OCI-LY3 (cell line): ENCODE data around the gene PRKRA.

Experiments used
- H2AFZ ChIP-seq: fragments of 200-600, 300-600 bp; shearing (Covaris generic); 2 replicates; pipeline ENCODE4 v1.6.0; 2014; ENCODE audit warnings: antibody characterized with exemption, low read depth, low read length
- H3K27ac ChIP-seq: fragments of 200-600, 300-600 bp; sonication (generic); 2 replicates; pipeline ENCODE4 v1.5.1; 2014; ENCODE audit warnings: mild to moderate bottlenecking, low read length, moderate library complexity, mixed read lengths
- H3K27me3 ChIP-seq: fragments of 200-600, 300-600 bp; sonication (generic); 2 replicates; pipeline ENCODE4 v1.6.1; 2014; ENCODE audit warnings: low read depth, low read length, mixed read lengths
- H3K36me3 ChIP-seq: fragments of 200-600, 300-600 bp; sonication (generic); replicated peaks from 2 replicates; pipeline ENCODE3; 2014; ENCODE audit warnings: low read depth, low read length, mixed read lengths
- H3K4me1 ChIP-seq: fragments of 300-600, 200-600 bp; sonication (generic); 2 replicates; pipeline ENCODE4 v1.6.1; 2014; ENCODE audit warnings: low read length, mixed read lengths
- H3K4me2 ChIP-seq: fragments of 200-600, 300-600 bp; sonication (generic); 2 replicates; pipeline ENCODE4 v1.6.1; 2014; ENCODE audit warnings: low read length, mixed read lengths
- H3K4me3 ChIP-seq: fragments of 300-600, 200-600 bp; sonication (generic); 2 replicates; pipeline ENCODE4 v1.5.1; 2014; ENCODE audit warnings: antibody characterized with exemption, mild to moderate bottlenecking, low read length, moderate library complexity
- H3K79me2 ChIP-seq: fragments of 300-600, 200-600 bp; shearing (Covaris generic); 2 replicates; pipeline ENCODE4 v1.6.1; 2014; ENCODE audit warnings: mild to moderate bottlenecking, low read length, mixed read lengths
- H3K9ac ChIP-seq: fragments of 300-600, 200-600 bp; shearing (Covaris generic); 2 replicates; pipeline ENCODE4 v1.6.0; 2014; ENCODE audit warnings: mild to moderate bottlenecking, low read length, moderate library complexity
- H3K9me3 ChIP-seq: fragments of 200-600, 300-600 bp; shearing (Covaris generic); 2 replicates; pipeline ENCODE4 v1.6.1; 2014; ENCODE audit warnings: low read length, mixed read lengths; ENCODE audit not compliant: insufficient read depth
- H4K20me1 ChIP-seq: fragments of 200-600, 300-600 bp; sonication (generic); 2 replicates; pipeline ENCODE4 v1.6.1; 2016; ENCODE audit warnings: low read length, mixed read lengths; ENCODE audit not compliant: insufficient read depth
- CTCF ChIP-seq: fragments of 200-600, 300-600 bp; sonication (generic); IDR thresholded peaks from 2 replicates; pipeline ENCODE4 v1.5.1; 2014; ENCODE audit warnings: antibody characterized with exemption, low read length, low read depth
- EZH2phosphoT487 ChIP-seq: fragments of 200-600 bp; shearing (Covaris generic); IDR thresholded peaks from 2 replicates; pipeline ENCODE4 v1.6.1; 2018; ENCODE audit warnings: antibody characterized with exemption, mixed run types, low read depth

The PRKRA gene

GRCh38 chr2:178480227-178481181, 29.5 kb upstream of the PRKRA start, which contains the start of gene PLEKHA3:
Gene PLEKHA3, plus strand, starts transcription at chr2:178480457. Its CDS starts 413 bp downstream, at chr2:178480870.
- Histone ChIP-seq H3K9ac (peak within 1 kb of the TSS; percentile 93), H3K4me1 (peaks cover 34% of the 10 kb centered on the region), H4K20me1 (peaks cover 25% of the 10 kb centered on the region), H3K27me3 (no peaks in the 10 kb centered on the region), H3K79me2 (peaks cover 53% of the 10 kb centered on the region), H2AFZ (peak within 1 kb of the TSS; percentile 69), H3K4me3 (peak within 1 kb of the TSS; percentile 97), H3K9me3 (no peaks in the 10 kb centered on the region), H3K36me3 (no peaks in the 10 kb centered on the region), H3K27ac (peak within 1 kb of the TSS; percentile 28), H3K4me2 (peak within 1 kb of the TSS; percentile 91)
- TF ChIP-seq EZH2phosphoT487 (no peak), CTCF (no peak)

GRCh38 chr2:178479758-178480226, 28.8 kb upstream of the PRKRA start:
- peak overlapping the region; percentile 28 for H3K27ac ChIP-seq
- H3K4me2 ChIP-seq = peak overlapping the region; percentile 91
- H2AFZ ChIP-seq = peak overlapping the region; percentile 69
- H3K9ac ChIP-seq = peak overlapping the region; percentile 93
- H4K20me1 ChIP-seq = peaks cover 25% of the 10 kb centered on the region
- no peak for TF ChIP-seq CTCF
- no peak for TF ChIP-seq EZH2phosphoT487
- H3K79me2 ChIP-seq = peaks cover 45% of the 10 kb centered on the region
- H3K4me3 ChIP-seq = peak overlapping the region; percentile 97
- H3K27me3 ChIP-seq = no peaks in the 10 kb centered on the region
- no peaks in the 10 kb centered on the region for H3K36me3 ChIP-seq
- H3K4me1 ChIP-seq = peaks cover 34% of the 10 kb centered on the region
- no peaks in the 10 kb centered on the region for H3K9me3 ChIP-seq

- Histone ChIP-seq H3K4me2 (peak overlapping the region; percentile 91), H3K36me3 (no peaks in the 10 kb centered on the region), H3K79me2 (peaks cover 40% of the 10 kb centered on the region), H3K4me3 (peak overlapping the region; percentile 97), H2AFZ (no peak overlapping the region), H3K9ac (peak overlapping the region; percentile 93), H3K27ac (peak overlapping the region; percentile 14; the same call in 1 of the 2 replicates), H3K4me1 (peaks cover 34% of the 10 kb centered on the region), H4K20me1 (peaks cover 19% of the 10 kb centered on the region), H3K27me3 (no peaks in the 10 kb centered on the region), H3K9me3 (no peaks in the 10 kb centered on the region)
- TF ChIP-seq EZH2phosphoT487 = no peak
Observed at GRCh38 chr2:178479275-178479616, 28.3 kb upstream of the PRKRA start.

GRCh38 chr2:178478439-178479274, 27.7 kb upstream of the PRKRA start, which contains the start of gene FKBP7:
Gene FKBP7, minus strand, starts transcription at chr2:178478600. Its CDS starts 101 bp downstream, at chr2:178478499.
- Histone ChIP-seq H3K4me2 (peak within 1 kb of the TSS; percentile 91), H3K79me2 (peaks cover 34% of the 10 kb centered on the region)
- no peak for TF ChIP-seq EZH2phosphoT487
- peak; percentile 80 for TF ChIP-seq CTCF

More at GRCh38 chr2:178478439-178479274, 27.7 kb upstream of the PRKRA start, which contains the start of gene FKBP7:
- H3K4me3 ChIP-seq = peak within 1 kb of the TSS; percentile 97
- no peaks in the 10 kb centered on the region for H3K9me3 ChIP-seq
- H3K27me3 ChIP-seq = no peaks in the 10 kb centered on the region
- peak within 1 kb of the TSS; percentile 78 for H3K27ac ChIP-seq
- H3K36me3 ChIP-seq = no peaks in the 10 kb centered on the region
- H4K20me1 ChIP-seq = peaks cover 16% of the 10 kb centered on the region
- peaks cover 34% of the 10 kb centered on the region for H3K4me1 ChIP-seq
- peak within 1 kb of the TSS; percentile 93 for H3K9ac ChIP-seq
- peak within 1 kb of the TSS; percentile 99 for H2AFZ ChIP-seq
